BJ (cell line): Measurements from ENCODE around the gene DNAH6. TPM values are rescaled to one million over a fixed set of nuclear protein-coding genes. Genes with fewer than 3 reads are reported as not detected.

ENCODE experiments used
- CTCF ChIA-PET: fragments of 350-600 bp; formaldehyde crosslinking; extraction: SDS; loops from one replicate; lab custom pipeline; 2021; ENCODE audit warnings: antibody characterized with exemption, inconsistent platforms; lab: Yijun Ruan, JAX
- POLR2A ChIA-PET: fragments of 300-600 bp; sonication (Branson Sonifier 250); formaldehyde crosslinking; extraction: SDS; loops from one replicate; lab custom pipeline; 2021; ENCODE audit warnings: antibody characterized with exemption; lab: Charles Lee
- DNase-seq: peaks from one replicate; pipeline ENCODE4 v3.0.0-alpha.2; 2011; ENCODE audit warnings: low read depth
- H3K27me3 ChIP-seq: 2 replicates; pipeline ENCODE4 v1.6.0; 2011; ENCODE audit warnings: low read length; ENCODE audit not compliant: control insufficient read depth, insufficient read depth
- H3K36me3 ChIP-seq: 2 replicates; pipeline ENCODE4 v1.5.1; 2011; ENCODE audit warnings: low read length; ENCODE audit not compliant: control insufficient read depth, insufficient read depth
- H3K4me3 ChIP-seq: 2 replicates; pipeline ENCODE4 v1.5.1; 2011; ENCODE audit warnings: low read depth, mild to moderate bottlenecking, control low read depth, low read length
- polyA plus RNA-seq: library from polyadenylated mRNA; depleted of rRNA; stranded (reverse); fragments of >200 nt; gene quantifications from 2 replicates; pipeline ENCODE4 v1.2.3, GENCODE V29; 2011
- TF ChIP-seq, protein P1 (sequence below): IDR thresholded peaks from 2 replicates; pipeline ENCODE4 v1.5.1; 2011; ENCODE audit warnings: low read depth, mild to moderate bottlenecking, control low read depth, inconsistent platforms, low read length, moderate library complexity; ENCODE audit not compliant: insufficient read depth

The DNAH6 gene
- polyA plus RNA-seq, 1 experiment: 0.01 TPM

- no peaks in the 10 kb centered on the region for H3K36me3 ChIP-seq
- no peak for DNase-seq
- TF ChIP-seq, protein P1, sequence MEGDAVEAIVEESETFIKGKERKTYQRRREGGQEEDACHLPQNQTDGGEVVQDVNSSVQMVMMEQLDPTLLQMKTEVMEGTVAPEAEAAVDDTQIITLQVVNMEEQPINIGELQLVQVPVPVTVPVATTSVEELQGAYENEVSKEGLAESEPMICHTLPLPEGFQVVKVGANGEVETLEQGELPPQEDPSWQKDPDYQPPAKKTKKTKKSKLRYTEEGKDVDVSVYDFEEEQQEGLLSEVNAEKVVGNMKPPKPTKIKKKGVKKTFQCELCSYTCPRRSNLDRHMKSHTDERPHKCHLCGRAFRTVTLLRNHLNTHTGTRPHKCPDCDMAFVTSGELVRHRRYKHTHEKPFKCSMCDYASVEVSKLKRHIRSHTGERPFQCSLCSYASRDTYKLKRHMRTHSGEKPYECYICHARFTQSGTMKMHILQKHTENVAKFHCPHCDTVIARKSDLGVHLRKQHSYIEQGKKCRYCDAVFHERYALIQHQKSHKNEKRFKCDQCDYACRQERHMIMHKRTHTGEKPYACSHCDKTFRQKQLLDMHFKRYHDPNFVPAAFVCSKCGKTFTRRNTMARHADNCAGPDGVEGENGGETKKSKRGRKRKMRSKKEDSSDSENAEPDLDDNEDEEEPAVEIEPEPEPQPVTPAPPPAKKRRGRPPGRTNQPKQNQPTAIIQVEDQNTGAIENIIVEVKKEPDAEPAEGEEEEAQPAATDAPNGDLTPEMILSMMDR: no peak
- H3K4me3 ChIP-seq: no peak overlapping the region
- no peaks in the 10 kb centered on the region for H3K27me3 ChIP-seq
- CTCF ChIA-PET: no interaction called here
- POLR2A ChIA-PET: no interaction called here
These were observed 298.8 kb downstream of the DNAH6 start for GRCh38 chr2:84815146-84815545.

DNA sequence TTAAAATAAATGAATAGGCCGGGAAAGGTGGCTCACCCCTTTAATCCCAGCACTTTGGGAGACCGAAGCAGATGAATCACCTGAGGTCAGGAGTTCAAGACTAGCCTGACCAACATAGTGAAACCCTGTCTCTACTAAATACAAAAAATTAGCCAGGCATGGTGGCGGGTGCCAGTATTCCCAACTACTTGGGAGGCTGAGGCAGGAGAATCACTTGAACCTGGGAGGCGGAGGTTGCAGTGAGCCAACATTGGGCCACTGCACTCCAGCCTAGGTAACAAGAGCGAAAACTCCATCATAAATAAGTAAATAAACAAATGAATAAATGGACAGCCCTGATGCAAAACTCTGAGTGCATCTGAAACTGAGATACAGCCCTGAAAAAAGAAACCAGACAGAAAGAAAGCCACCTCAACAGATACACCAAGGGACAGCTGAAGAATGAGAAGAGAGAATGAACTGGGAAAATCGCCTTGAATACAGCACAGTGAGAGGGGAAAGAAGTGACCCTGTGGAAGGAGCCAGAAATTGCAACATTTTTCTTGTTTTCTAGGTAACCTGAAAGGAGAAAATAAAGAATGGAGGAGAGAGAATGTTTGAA lies 300.2 kb downstream of the DNAH6 start:
- no peak for DNase-seq
- Histone ChIP-seq H3K4me3 (no peak overlapping the region), H3K36me3 (no peaks in the 10 kb centered on the region), H3K27me3 (no peaks in the 10 kb centered on the region)
- POLR2A ChIA-PET: no interaction called here
- TF ChIP-seq, protein P1: no peak
- CTCF ChIA-PET: no interaction called here

DNA sequence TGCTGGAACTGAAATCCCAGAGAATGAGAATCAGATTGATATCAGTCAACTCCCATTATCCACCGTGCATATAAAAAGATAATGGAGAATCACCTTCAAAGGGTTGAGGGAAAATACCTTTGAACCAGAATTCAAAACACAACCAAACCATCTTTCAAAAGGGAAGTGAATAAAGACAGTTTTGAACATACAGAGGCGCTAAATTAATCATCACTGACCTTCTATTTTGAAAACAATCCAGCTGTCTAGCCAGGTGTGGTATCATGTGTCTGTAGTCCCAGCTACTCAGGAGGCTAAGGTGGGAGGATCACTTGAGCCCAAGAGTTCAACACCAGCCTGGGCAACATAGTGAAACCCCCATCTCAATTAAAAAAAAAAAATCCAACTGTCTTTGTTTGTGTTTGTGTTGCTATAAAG lies 300.9 kb downstream of the DNAH6 start:
- Histone ChIP-seq H3K4me3 (no peak overlapping the region), H3K27me3 (no peaks in the 10 kb centered on the region), H3K36me3 (no peaks in the 10 kb centered on the region)
- DNase-seq: no peak
- CTCF ChIA-PET: interaction anchor here (1.1 kb wide), 1 partner anchor 24 kb away, joined by 3 read pairs; no protein-coding TSS in a partner anchor
- POLR2A ChIA-PET: no interaction called here
- TF ChIP-seq, protein P1: no peak

GRCh38 chr2:84821806-84822205 lies 305.5 kb downstream of the DNAH6 start:
- TF ChIP-seq, protein P1: no peak
- CTCF ChIA-PET: no interaction called here

GRCh38 chr2:84823229-84823628 lies 306.9 kb downstream of the DNAH6 start:
- H3K4me3 ChIP-seq: no peak overlapping the region
- ChIA-PET POLR2A (no interaction called here), CTCF (no interaction called here)
- TF ChIP-seq, protein P1: no peak
- no peak for DNase-seq
- no peaks in the 10 kb centered on the region for H3K36me3 ChIP-seq
- H3K27me3 ChIP-seq: no peaks in the 10 kb centered on the region; the same call in 1 of the 2 replicates

More at GRCh38 chr2:84821806-84822205, 305.5 kb downstream of the DNAH6 start:
- no peaks in the 10 kb centered on the region for H3K27me3 ChIP-seq
- no peaks in the 10 kb centered on the region for H3K36me3 ChIP-seq
- POLR2A ChIA-PET: no interaction called here
- no peak for DNase-seq
- H3K4me3 ChIP-seq: no peak overlapping the region
